ENCODE measurements around the gene PLPP3. TPM values are rescaled to one million over a fixed set of nuclear protein-coding genes. Genes with fewer than 3 reads are reported as not detected.

Gene PLPP3
- total and polyA plus RNA-seq, 2 experiments from 2014 or later, result 41.9 to 61.9 TPM

GRCh38 chr1:56505792-56506743 lies 73.3 kb downstream of the PLPP3 start (continued):
- TF ChIP-seq, protein P1, sequence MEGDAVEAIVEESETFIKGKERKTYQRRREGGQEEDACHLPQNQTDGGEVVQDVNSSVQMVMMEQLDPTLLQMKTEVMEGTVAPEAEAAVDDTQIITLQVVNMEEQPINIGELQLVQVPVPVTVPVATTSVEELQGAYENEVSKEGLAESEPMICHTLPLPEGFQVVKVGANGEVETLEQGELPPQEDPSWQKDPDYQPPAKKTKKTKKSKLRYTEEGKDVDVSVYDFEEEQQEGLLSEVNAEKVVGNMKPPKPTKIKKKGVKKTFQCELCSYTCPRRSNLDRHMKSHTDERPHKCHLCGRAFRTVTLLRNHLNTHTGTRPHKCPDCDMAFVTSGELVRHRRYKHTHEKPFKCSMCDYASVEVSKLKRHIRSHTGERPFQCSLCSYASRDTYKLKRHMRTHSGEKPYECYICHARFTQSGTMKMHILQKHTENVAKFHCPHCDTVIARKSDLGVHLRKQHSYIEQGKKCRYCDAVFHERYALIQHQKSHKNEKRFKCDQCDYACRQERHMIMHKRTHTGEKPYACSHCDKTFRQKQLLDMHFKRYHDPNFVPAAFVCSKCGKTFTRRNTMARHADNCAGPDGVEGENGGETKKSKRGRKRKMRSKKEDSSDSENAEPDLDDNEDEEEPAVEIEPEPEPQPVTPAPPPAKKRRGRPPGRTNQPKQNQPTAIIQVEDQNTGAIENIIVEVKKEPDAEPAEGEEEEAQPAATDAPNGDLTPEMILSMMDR (conservative IDR thresholded peaks at IDR 0.05; ENCODE audit: low read depth in 2 of 2), result no peak
- TF ChIP-seq POLR2AphosphoS5 (IDR thresholded peaks at IDR 0.05; ENCODE audit: low read depth) (no peak; the same call in 1 of the 2 replicates), EZH2phosphoT487 (IDR thresholded peaks at IDR 0.05; ENCODE audit: unreplicated experiment) (no peak), NANOG (IDR thresholded peaks at IDR 0.05; ENCODE audit: borderline replicate concordance) (no peak), REST (IDR thresholded peaks at IDR 0.05; ENCODE audit: unreplicated experiment) (no peak), CREB1 (CRISPR knock-in tag; IDR thresholded peaks at IDR 0.05; ENCODE audit: low read depth) (no peak), STAT1 (IDR thresholded peaks at IDR 0.05; ENCODE audit: unreplicated experiment) (no peak), EZH2 (IDR thresholded peaks at IDR 0.05; ENCODE audit: low read depth, unreplicated experiment) (no peak), ETS1 (IDR thresholded peaks at IDR 0.05) (no peak)

- Mint-ChIP-seq H3K36me3 (ENCODE audit: low read depth) (peaks cover 68% of the 10 kb centered on the region), H3K4me1 (peaks cover 15% of the 10 kb centered on the region), H3K4me3 (no peak overlapping the region), H3K27ac (no peak overlapping the region), H3K27me3 (ENCODE audit: insufficient read depth, low read depth, poor library complexity) (no peaks in the 10 kb centered on the region), H3K9me3 (no peaks in the 10 kb centered on the region)
- H4K20me1 ChIP-seq (replicated peaks; ENCODE audit: insufficient read depth), result peaks cover 18% of the 10 kb centered on the region
- H3F3A ChIP-seq (replicated peaks; ENCODE audit: low read depth), result 0 out of 2 replicates have a peak, but pooled peaks cover 2% of the 10 kb centered on the region
- no peaks in the 10 kb centered on the region for H3K27me3 ChIP-seq (ENCODE audit: insufficient read depth)
- peaks cover 10% of the 10 kb centered on the region; the same call in 1 of the 2 replicates for H3K9me2 ChIP-seq (ENCODE audit: insufficient read depth)
- ATAC-seq (no peak), DNase-seq (ENCODE audit: low spot score) (no peak)
- H3K4me2 ChIP-seq, result no peak overlapping the region
- peaks cover 96% of the 10 kb centered on the region for H3K79me2 ChIP-seq (replicated peaks; ENCODE audit: insufficient read depth)
- peaks cover 8% of the 10 kb centered on the region for H3K4me1 ChIP-seq (ENCODE audit: insufficient read depth)
- no peak overlapping the region for H3K4me3 ChIP-seq
- 0 out of 2 replicates have a peak overlapping the region, but pooled peaks have one; percentile 14 for H3K27ac ChIP-seq (ENCODE audit: low read depth)
- no peak overlapping the region for H2AFZ ChIP-seq
- peaks cover 30% of the 10 kb centered on the region for H3K36me3 ChIP-seq (ENCODE audit: insufficient read depth)
- TF ChIP-seq JUNB (IDR thresholded peaks at IDR 0.05; ENCODE audit: unreplicated experiment) (no peak), NANOG (IDR thresholded peaks at IDR 0.05; ENCODE audit: borderline replicate concordance) (no peak), CREB1 (CRISPR knock-in tag; IDR thresholded peaks at IDR 0.05; ENCODE audit: low read depth) (no peak)
Observed at GRCh38 chr1:56502700-56503245, 76.6 kb downstream of the PLPP3 start.
